GM12892 (cell line): ENCODE data around the gene ANKRD13A.

Source experiments
- POLR2A ChIP-seq: IDR thresholded peaks from 2 replicates; pipeline ENCODE4 v1.6.1; 2011; ENCODE audit warnings: low read depth, low read length, control low read depth
- POLR2AphosphoS5 ChIP-seq: IDR thresholded peaks from 2 replicates; pipeline ENCODE4 v1.6.1; 2011; ENCODE audit warnings: low read depth, low read length, control low read depth
- TAF1 ChIP-seq: IDR thresholded peaks from 2 replicates; pipeline ENCODE4 v1.6.1; 2011; ENCODE audit warnings: low read depth, mild to moderate bottlenecking, control low read depth, low read length, borderline replicate concordance

DNA sequence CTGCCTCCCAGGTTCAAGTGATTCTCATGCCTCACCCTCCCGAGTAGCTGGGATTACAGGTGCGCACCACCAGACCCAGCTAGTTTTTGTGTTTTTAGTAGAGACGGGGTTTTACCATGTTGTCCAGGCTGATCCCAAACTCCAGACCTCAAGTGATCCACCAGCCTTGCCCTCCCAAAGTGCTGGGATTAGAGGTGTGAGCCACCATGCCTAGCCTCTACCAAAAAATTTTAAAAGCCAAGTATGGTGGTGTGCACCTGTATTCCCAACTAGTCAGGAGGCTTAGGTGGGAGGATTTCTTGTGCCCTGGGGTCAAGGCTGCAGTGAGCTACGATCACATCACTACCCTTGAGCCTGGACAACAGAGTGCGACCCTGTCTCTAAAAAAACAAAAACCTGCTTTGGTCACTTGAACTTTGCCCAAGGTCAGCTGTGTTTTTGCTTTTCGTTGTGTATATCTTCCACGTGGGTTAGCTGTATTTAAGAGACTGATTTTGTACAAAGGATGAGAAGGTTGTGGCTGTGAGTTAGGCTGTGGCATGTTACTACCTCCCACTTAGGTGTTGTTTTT is 36.4 kb downstream of the ANKRD13A start:
- TF ChIP-seq POLR2A = no peak
- no peak for TF ChIP-seq POLR2AphosphoS5
- TF ChIP-seq TAF1 = no peak
